Fibroblast of skin of right quadriceps (primary cell): ENCODE data around the gene WBP4.
"Not testable (repeated sequence)": the region's sequence is repeated elsewhere in the genome, so short reads cannot be mapped to it uniquely, and the experiment has no call there.

ENCODE experiments used
- DNase-seq: peaks from one replicate; pipeline ENCODE4 v3.0.0-alpha.2; 2013

Gene WBP4, protein sequence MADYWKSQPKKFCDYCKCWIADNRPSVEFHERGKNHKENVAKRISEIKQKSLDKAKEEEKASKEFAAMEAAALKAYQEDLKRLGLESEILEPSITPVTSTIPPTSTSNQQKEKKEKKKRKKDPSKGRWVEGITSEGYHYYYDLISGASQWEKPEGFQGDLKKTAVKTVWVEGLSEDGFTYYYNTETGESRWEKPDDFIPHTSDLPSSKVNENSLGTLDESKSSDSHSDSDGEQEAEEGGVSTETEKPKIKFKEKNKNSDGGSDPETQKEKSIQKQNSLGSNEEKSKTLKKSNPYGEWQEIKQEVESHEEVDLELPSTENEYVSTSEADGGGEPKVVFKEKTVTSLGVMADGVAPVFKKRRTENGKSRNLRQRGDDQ

DNA sequence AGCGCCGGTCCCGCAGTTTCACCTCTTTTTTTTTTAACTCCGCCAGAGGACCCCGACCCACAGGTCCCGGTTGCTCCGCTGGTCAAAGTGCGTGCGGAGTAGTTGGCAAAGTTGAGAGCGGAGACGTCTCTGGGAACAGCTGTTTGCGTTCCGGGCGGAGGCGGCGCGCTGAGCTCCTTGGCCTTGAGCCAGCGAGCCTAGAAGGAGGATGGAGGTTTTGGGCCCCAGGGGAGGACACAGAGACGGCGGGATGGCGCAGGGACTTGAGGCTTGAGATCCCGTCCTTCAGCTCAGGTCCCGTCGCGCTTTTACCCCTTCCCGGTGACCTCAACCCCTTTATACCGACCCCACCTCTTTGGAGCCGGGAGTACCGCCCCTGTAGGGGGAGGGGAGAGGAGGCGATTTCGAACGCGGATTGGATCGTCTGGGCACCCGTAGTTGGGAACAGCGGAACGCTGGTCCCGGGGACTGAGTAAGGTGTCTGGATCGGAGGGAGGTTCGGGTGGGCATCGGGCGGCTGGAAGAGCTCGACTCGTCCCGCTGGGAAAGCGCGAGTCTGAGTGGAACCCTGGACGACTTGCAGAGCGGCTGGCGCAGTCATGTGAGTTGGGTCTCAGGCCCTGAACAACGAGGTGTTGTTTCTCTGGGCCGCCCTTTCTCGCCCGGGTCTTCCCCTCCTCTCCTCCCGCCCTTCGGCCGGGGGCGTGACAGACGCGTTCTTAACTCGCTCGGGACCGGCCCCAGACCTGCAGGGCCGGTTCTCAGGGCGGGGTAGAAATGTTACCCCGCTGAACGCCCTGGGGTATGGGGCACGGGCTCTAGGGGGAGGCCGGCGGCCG is at the start of gene WBP4:
TSS of gene WBP4 (plus strand) at position 435 of the 839 bp plus-strand sequence. CDS start at position 600, 165 bp downstream.
- peak; percentile 97 for DNase-seq

DNA sequence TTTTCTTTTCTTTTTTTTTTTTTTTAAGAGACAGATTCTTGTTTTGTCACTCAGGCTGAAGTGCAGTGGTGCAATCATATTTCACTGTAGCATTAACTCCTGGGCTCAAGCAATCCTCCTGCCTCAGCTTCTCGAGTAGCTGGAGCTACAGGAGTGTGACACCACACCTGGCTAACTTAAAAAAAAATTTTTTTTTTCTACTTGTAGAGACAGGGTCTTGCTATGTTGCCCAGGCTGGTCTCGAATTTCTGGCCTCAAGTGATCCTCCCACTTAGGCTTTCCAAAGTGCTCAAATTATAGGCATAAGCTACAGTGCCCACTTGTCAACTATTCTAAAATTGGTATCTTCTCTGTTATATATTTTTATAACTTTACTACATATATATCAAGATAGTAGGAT is 48.8 kb upstream of the WBP4 start:
- DNase-seq = no peak

DNA sequence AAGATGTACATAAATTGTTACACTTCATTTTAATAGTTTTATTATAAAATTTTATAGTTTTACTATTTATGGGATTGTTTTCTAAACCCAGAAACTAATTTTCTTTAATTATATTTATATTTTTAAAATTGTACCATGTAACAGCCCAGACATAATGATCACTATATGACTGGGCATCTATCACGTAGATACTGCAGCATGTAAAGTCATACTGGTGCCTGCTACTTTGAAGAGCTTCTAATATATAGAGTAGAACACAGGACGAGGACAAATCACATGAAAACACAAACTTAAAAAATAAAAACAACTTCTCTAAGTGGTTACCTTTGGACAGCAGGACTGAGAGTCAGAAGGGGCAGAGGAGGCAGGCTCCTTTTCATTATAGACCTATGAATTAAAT is 47.5 kb upstream of the WBP4 start:
- no peak for DNase-seq

DNA sequence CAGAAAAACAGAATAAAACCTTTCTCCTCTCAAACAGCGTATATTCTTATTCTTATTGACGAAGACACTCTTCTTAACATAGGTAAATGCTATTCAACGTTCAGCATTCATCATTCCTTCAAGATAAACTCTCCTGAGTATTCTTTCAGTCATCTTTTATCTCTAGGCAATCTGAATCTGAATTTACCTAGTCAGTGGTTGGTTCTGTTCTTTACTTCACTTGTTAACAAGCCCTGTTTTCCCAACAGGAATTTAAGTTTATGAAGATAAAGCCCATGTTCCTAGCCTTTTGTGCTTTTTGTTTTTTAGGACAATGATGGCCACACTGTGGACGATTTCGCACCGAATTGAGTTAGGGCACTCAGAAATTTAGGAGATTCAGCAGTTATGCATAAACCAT is 45.4 kb upstream of the WBP4 start:
- DNase-seq = no peak

DNA sequence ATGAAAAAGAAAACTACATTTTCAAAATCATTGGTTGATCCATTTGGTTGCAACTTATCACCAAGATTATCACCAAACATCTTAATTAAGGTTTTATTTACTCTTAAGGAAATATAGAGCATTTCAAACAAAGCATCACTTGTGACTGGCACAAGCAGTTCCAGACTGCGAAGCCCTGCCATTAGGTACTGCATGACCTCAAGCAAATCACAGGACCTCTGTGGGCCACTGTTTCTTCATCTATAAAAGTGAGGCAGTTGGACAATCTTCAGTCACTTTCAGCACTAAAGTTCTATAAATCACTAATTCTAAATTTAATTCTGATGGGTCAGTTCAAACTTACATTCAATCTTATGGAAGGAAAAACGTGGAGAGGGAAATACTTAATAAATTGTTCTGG is 44.1 kb upstream of the WBP4 start:
- no peak for DNase-seq

DNA sequence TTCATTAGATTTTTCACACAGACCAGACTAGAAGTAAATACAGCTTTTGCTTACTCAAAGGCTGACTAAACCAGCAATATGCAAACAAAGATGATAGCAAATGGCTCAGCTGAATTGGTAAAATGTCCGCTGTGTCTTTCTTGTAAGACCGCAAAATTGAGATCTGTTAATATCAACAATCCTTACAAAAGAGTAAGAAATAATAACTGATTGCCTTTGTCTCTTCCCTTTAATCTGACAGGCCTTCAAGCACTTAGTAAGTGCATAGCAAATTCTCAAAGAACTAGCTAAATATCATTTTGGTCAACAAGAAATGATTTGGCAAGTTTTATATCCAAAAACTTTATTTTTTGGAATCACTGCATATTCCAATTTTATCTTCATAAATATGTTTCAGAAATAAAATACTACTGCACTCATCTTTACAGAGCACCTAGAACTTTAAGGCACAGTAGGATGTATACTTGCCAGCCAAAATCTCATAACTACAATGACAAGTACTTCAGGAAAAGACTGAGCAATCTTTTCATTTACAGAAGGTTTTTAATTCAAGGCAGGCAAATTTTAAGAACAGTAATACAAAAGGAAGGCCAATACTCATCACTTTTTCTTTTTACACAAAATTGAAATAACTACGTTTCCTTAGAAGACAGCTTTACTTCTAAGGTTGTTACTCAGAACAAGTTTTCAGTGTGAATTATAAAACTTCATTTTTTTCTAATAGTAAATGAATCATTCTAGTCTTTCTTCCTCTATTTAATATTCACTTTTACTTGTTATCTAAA is 43.3 kb upstream of the WBP4 start:
- no peak for DNase-seq

DNA sequence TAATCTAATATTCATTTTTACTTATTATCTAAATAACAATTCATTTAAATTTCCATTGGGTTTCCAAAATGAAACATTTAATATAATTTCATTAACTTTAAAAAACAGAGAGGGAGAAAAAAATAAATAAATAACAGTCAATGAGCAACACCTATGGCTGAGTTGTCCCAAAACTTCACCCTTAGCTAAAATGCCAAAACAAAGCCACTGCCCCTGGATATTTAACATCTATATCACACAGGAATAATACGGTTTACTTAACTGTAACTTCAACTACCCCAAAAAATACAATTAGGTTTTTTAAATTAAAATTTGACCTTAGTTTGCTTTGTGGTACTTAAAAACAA is 42.7 kb upstream of the WBP4 start:
- no peak for DNase-seq

DNA sequence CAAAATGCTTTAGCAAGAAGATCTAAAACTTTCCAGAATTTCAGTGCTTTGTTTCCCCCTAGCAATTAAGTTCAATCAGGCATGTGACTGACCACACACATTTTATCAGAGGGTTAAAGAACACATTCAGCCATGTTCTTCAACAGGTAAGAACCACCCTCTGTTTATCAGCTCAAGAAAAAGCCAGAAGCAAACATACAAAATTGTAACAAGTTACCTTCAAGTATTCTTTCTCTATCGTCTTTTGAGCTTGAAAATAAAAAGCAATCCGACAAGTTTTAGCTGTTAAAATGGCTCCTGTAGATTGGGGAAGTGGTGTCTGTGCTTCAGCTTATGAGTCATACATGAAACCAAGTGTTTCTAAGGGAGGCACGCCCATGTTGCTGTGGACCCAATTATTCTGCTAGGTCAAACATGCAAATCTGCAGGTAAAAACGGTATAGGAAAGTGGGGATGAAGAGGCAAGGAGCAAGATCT is 42.3 kb upstream of the WBP4 start, which contains the start of gene ELF1:
TSS of gene ELF1 (minus strand) at position 306 of the 477 bp plus-strand sequence. CDS start 37,262 bp downstream, outside the sequence.
- DNase-seq = peak; percentile 30

DNA sequence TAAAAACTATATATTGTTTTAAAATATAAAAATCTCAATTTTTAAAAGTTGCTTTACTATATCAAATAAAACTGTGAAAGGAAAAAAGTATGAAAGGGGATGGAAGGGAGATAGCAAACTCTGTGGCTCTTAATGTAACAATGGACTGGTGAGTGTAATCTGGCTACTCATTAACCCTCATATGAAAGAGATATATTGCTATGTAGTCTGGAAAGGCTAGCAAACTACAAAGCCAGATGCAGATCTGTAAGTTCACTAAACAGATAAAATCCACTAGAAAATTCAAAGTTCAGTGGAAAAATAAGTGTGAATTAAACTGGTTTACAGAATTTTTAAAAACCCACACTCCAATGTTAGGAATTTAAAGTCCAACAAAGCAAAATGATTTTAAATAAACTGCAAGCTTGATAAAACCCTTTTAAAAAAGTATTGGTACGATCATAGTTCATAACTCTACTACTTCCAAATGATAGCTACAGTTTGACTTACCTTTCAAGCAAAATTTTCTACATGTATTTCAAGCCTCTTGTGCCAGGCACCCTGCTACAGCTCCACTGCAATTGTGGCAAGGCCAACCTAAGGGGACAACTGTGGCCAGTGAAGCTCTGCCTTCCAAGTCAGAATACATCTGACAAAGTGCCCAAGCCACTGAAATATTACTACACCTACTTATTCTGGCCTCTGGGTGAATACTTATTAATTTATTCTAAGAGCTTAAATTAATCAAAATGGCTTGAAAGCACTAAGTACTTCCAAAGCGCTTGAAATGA is 41.5 kb upstream of the WBP4 start:
- no peak for DNase-seq

DNA sequence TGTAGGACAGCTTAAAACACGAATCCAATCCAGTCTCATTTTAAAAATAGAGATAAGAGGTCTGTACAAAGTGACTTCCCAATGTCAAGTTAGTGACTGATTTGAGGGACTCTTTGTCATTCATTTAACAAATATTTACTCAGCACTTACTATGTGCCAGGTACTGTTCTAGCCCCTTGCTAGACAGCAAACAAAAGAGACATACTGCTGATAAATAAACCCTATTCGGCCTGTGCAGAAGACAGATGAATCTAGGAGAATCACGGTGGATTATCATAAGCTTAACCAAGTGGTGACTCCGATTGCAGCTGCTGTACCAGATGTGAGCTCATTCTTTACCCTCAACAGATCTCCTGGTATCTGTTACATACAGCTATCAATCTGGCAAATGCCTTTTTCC is 35.8 kb upstream of the WBP4 start:
- no peak for DNase-seq

DNA sequence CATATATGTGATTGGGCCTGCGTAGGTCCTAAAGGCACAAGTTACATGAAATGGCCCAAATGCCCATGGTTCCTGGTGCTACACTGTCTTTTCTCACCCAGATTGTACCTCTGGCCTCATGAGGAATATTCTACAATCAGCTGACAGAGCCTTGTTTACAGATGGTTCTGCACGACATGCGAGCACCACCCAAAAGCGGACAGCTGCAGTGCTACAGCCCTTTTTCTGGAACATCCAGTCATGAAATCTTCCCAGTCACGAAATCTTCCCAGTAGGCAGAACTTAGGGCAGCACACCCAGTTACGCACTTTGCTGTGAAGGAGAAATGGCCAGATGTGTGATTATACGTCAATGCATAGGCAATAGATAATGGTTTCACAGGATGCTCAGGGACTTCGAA is 34.5 kb upstream of the WBP4 start:
- no peak for DNase-seq

DNA sequence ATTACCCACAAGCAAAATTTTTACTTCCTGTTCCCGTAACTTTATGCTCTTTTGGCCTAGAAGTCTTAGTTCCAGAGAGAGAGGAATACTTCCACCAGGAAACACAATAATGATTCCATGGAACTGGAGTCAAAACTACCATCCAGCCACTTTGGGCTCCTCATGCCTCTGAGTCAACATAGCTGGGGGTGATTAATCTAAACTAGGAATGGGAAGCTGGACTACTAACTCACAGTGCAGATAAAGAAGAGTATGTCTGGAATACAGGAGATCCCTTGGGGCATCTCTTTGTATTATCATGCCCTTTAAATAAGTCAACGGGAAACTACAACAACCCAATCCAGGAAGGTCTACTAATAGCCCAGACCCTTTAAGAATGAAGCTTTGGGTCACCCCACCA is 33.3 kb upstream of the WBP4 start:
- DNase-seq = peak; percentile 4

DNA sequence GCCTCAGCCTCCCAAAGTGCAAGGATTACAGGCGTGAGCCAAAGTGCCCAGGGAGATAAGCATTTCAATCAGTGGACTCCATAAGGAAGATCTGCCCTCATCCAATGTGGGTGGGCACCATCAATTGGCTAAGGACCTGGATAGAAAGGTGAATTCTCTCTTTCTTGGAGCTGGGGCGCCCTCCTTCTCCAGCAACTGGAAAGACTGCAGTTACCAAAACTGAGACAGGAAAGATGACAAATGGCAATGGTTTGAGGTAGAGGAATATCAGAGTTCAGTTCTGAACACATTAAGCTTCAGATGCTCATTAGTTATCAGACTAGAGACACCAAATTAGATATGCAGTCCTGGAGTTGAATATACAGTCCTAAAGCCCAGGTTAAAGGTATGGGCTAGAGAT is 31.7 kb upstream of the WBP4 start:
- no peak for DNase-seq

DNA sequence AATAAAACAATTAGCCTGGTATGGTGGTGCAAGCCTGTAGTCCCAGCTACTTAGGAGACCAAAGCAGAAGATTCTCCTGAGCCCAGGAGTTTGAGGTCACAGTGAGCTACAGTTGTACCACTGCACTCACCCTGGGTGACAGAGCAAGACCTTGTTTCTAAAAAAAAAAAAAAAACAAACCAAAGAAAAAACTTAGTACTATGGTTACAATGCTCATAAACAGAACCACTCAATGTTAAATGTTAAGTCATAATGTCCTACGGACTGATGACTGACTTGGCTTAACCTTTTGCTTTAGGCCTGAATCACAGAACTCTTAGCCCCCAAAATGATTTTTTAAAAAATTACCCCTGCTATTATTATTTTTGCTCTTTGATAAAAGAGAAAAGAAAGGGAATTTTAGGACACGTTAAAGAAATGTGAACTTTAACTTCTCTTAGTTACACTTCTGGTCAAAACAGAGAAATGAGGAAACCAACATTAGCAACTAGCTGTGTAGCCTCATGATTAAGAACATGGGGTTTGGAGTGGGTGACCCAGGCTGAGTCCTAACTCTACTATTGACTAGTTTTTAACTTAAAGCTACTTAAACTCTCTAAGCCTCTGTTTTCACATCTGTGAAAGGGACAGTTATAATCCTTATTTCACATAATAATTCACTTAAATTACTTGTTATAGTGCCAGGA is 28.5 kb upstream of the WBP4 start:
- DNase-seq = no peak

DNA sequence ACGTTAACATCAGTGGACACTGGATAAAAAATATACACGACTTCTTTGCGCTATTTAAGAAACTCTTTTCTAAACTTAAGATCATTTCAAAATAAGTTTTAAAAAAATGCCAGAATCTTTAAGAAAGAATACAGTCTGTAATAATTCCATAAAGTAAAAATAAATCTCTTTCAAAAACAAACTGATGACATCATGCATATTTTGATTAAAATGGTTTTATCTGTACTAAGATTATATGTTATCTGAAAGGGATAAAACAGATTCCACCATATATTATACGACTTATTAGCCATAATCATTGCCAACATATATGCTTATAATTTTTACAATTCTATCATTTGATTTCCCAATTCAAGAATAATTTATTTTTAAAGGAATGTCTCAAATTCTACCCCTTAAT is 26.9 kb upstream of the WBP4 start:
- no peak for DNase-seq

DNA sequence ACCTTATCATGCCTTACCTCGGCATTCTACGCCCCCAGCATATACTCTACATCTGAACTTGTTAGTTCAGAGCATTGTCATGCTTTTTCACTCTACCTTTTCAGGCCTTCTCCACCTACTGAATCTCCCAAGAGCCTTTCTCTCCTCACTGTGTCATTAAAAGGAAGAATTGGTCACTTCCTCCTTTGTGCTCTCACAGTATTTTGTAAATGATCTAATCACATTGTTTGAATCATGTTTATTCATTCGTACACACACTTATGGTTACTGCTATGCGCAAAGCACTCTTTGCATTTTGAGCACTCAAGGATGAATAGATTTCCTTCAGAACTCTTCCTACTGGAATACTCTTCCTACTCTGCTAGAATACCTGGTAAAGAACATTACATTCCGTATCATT is 26.4 kb upstream of the WBP4 start:
- DNase-seq = no peak

DNA sequence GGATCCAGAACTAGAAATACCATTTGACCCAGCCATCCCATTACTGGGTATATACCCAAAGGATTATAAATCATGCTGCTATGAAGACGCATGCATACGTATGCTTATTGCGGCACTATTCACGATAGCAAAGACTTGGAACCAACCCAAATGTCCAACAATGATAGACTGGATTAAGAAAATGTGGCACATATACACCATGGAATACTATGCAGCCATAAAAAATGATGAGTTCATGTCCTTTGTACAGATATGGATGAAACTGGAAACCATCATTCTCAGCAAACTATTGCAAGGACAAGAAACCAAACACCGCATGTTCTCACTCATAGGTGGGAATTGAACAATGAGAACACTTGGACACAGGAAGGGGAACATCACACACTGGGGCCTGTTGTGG is 24.8 kb upstream of the WBP4 start:
- not testable (repeated sequence) for DNase-seq

DNA sequence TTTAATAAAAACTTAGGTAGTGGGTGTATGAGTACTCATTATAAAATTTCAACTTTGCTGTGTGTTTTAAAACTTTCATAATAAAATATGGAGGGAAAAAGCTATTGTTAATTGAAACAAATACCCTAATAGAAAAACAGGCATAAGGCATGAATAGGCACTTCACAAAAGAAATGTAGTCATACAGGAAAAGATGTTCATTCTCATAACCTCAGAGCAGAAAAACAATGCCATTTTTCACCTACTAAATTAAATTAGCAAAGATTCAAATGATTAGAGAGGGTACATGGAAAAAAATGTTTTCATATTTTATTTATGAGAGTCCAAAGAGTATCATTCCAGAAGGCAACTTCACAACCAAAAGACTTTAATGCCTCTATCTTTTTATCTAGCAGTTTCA is 21.6 kb upstream of the WBP4 start:
- no peak for DNase-seq

DNA sequence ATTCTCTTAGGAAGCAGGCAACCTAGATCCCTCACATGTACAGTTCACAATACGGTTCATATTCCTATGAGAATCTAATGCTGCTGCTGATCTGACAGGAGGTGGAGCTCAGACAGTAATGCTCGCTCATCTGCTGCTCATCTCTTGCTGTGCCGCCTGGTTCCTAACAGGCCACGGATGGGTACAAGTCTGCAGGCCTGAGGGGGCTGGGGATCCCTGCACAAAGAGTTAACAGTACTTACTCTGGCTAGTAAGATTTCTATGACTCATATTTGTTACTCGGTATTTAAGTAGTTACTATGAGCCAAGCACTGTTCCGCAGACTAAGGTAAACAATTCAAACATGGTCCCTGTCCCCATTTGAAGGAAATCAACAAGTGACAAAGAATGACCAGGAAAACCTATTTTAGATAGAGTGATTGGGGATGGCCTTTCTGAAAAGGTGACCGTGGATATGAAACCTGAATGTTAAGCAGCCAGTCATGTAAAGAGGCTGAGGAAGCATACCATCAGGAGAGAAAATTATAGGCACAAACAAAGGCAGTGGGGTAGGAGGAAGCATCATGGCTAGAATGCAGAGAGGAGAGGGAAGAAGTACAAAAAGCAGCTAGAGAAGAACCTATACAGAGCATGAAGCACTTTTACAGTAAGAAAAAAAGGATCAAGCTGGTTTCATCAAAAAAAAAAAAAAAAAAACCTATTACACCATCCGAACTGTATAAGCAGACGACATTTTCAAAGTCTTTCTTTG is 20.6 kb upstream of the WBP4 start:
- no peak for DNase-seq

DNA sequence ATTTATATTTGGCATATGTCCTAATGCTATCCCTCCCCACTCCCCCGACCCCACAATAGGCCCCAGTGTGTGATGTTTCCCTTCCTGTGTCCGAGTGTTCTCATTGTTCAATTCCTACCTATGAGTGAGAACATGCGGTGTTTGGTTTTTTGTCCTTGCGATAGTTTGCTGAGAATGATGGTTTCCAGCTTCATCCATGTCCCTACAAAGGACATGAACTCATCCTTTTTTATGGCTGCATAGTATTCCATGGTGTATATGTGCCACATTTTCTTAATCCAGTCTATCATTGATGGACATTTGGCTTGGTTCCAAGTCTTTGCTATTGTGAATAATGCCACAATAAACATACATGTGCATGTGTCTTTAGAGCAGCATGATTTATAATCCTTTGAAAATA is 18.9 kb upstream of the WBP4 start:
- not testable (repeated sequence) for DNase-seq

DNA sequence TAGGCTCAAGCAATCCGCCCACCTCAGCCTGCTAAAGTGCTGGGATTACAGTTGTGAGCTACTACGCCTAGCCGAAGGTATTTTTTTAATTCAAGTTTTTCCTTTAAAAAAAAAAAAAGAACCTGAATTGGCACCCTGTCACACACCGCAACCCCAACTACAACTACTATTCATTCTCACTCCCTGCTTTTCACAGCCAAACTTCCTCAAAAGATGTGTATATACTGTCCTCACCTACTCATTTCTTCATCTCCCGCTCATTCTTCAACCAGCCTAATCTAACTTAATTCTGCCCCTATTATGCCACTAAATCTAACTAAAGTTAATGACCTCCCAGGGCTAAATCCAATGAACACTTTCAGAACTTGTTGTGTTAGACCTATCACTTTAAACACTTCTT is 12.7 kb upstream of the WBP4 start:
- DNase-seq = no peak
